Right atrium auricular region (tissue), 2 donors: ENCODE data around the gene MAN1C1. TPM values are rescaled to one million over a fixed set of nuclear protein-coding genes. Genes with fewer than 3 reads are reported as not detected.

Experiments used
- DNase-seq: peaks from one replicate; pipeline ENCODE4 v3.0.0-alpha.2; 2019; ENCODE audit warnings: low spot score
- H3K27ac ChIP-seq, 2 donors: fragments of 200-600 bp; sonication (generic); 1 replicate in 1 of 2; 2 replicates in 1 of 2; pipeline ENCODE4 v1.5.1; 2016 to 2019
- H3K27me3 ChIP-seq, 2 donors: fragments of 200-600 bp; sonication (generic); one replicate each; pipeline versions ENCODE4 v1.5.1 to v1.6.0; 2017 to 2019
- H3K36me3 ChIP-seq: fragments of 200-600 bp; sonication (generic); one replicate; pipeline ENCODE4 v1.5.1; 2016
- H3K4me1 ChIP-seq, 2 donors: fragments of 200-600 bp; sonication (generic); one replicate each; pipeline versions ENCODE4 v1.5.1 to v1.6.0; 2017 to 2019
- H3K4me3 ChIP-seq, 2 donors: fragments of 200-600 bp; sonication (generic); 1 replicate in 1 of 2; 2 replicates in 1 of 2; pipeline ENCODE4 v1.5.1; 2017 to 2019; ENCODE audit warnings: mild to moderate bottlenecking in 1 of 2, moderate library complexity in 1 of 2
- H3K9me3 ChIP-seq, 2 donors: fragments of 200-600 bp; sonication (generic); one replicate each; pipeline ENCODE4 v1.5.1; 2019
- total RNA-seq, 2 donors: library from RNA; depleted of rRNA; stranded (reverse); fragments of >200 nt; gene quantifications; one replicate each; pipeline ENCODE4 v1.1.0, GENCODE V29; 2016
- TF ChIP-seq, protein P1 (sequence below), 2 donors: fragments of 200-600 bp; sonication (generic); IDR thresholded peaks; one replicate each; pipeline ENCODE4 v1.5.1; 2019; ENCODE audit warnings: antibody characterized with exemption in 2 of 2

The MAN1C1 gene
- total RNA-seq, 2 donors from 2014 or later = 9.4 to 13.6 TPM

DNA sequence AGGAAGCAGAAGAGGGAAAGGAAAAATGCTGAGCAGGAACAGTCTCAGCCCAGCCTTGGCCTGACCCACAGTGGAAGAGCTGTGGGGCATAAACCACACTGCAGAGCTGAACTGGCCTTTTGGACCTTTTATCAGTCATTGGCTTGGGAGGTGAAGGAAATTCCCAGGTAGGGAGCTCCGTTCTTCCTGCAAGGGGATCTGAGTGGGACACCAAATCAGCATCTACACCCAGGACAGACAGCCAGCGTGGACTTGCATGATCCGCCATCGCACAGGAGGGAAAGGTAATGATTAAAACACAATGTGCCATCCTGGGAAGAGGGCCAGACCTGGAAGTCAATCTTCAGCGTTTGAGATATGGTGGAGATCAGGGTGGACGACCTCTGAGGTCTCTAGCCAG lies 202.0 kb downstream of the MAN1C1 start:
- TF ChIP-seq, protein P1, sequence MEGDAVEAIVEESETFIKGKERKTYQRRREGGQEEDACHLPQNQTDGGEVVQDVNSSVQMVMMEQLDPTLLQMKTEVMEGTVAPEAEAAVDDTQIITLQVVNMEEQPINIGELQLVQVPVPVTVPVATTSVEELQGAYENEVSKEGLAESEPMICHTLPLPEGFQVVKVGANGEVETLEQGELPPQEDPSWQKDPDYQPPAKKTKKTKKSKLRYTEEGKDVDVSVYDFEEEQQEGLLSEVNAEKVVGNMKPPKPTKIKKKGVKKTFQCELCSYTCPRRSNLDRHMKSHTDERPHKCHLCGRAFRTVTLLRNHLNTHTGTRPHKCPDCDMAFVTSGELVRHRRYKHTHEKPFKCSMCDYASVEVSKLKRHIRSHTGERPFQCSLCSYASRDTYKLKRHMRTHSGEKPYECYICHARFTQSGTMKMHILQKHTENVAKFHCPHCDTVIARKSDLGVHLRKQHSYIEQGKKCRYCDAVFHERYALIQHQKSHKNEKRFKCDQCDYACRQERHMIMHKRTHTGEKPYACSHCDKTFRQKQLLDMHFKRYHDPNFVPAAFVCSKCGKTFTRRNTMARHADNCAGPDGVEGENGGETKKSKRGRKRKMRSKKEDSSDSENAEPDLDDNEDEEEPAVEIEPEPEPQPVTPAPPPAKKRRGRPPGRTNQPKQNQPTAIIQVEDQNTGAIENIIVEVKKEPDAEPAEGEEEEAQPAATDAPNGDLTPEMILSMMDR (IDR thresholded peaks at IDR 0.05) = no peak
- Histone ChIP-seq H3K27ac (no peak overlapping the region), H3K9me3 (no peaks in the 10 kb centered on the region), H3K36me3 (peaks cover 20% of the 10 kb centered on the region), H3K27me3 (no peaks in the 10 kb centered on the region), H3K4me1 (peaks cover 0 to 40% of the 10 kb centered on the region in 2 donors), H3K4me3 (no peak overlapping the region)
- DNase-seq = no peak

DNA sequence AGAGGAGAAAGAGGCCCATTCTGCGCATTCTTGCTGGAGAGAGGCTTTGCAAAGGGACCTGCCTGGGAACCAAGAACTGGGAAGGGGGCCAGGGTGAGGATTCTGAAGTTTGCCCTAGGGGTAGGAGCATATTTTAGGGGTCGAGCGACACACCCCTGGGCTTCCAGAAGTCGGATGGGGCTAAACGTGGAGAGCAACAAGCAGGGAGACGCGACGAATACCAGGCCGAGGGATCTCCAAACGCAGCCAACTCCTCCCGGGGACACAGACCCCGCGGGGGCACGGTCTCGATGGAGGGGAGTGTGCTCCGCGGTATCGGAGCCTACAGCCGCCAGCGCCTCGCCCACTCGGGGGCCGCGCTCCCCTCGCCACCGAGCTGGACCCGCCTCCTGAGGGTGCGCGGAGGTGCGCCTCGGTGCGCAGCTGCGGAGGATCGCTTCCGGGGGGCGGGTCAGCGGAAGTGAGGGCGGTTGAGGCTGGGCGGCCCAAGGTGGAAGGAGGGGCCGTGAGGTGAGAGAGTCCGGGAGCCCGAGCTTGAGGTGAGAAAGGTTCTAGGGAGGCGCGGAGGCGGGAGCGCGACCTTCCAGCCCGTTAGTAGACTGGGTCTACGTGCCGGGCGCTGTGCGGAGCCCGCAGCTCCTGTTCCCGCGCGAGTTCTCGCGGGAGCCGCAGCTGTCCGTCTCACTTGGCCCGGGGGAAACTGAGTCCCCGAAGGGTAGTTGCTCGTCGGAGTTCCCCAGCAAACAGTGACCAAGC lies 203.1 kb downstream of the MAN1C1 start, which contains the start of gene MTFR1L:
MTFR1L (plus strand) TSS at position 464 of the 756 bp plus-strand sequence. CDS start 3,151 bp downstream, outside the sequence.
- TF ChIP-seq, protein P1 (IDR thresholded peaks at IDR 0.05) = no peak
- H3K4me1 ChIP-seq = peaks cover 0 to 43% of the 10 kb centered on the region in 2 donors
- H3K36me3 ChIP-seq = peaks cover 17% of the 10 kb centered on the region
- peak; percentile 79 for DNase-seq
- peak within 1 kb of the TSS; percentile 91 to 92 for H3K27ac ChIP-seq
- no peaks in the 10 kb centered on the region for H3K27me3 ChIP-seq
- no peaks in the 10 kb centered on the region for H3K9me3 ChIP-seq
- peak within 1 kb of the TSS; percentile 86 to 98 for H3K4me3 ChIP-seq

DNA sequence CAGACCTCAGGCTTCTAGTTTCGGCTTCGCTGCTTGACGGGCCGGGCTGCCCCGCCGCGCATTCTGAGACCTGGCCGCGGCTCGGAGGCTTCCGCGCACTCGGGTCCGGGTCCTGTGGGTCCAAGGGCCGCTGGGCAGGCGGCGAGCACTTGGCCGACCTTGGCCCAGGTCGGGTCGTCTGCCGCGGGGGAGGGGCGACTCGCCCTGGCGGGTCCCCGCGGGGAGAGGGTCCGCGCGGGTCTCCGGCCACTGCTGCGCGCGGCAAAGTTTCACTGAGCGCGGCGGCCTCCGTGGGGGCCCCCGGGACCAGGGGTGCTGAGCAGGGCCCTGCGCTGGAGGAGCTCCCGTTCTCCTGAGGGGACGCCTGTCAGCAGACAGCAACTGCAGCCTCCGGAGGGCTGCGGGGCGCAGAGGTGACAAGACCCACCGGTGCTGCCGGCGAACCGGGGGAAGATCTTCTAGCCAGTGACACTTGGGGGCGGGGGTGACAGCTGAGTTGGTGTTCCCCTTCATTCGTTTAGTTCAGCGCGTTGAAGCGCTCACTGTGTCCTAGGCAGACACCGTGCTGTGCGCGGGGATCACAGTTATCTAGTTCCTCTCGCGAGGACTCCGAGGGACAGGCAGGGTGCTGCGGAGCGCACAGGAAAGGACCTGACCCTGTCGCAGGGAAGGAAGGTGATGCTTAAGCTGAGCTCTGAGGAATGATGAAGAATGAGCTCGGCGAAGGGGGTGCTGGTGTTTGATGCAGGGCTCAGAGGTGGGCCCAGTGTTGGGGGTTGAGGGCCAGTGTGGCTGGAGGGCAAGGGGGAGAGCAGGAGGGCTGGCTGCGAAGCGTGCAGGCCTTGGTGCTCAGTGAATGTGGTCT lies 203.9 kb downstream of the MAN1C1 start:
- H3K27me3 ChIP-seq = no peaks in the 10 kb centered on the region
- H3K27ac ChIP-seq = peak overlapping the region; percentile 91 to 92
- peak overlapping the region; percentile 86 to 98 for H3K4me3 ChIP-seq
- TF ChIP-seq, protein P1 (IDR thresholded peaks at IDR 0.05) = no peak
- no peaks in the 10 kb centered on the region for H3K9me3 ChIP-seq
- peaks cover 14% of the 10 kb centered on the region for H3K36me3 ChIP-seq
- no peak for DNase-seq
- peaks cover 0 to 44% of the 10 kb centered on the region in 2 donors for H3K4me1 ChIP-seq

DNA sequence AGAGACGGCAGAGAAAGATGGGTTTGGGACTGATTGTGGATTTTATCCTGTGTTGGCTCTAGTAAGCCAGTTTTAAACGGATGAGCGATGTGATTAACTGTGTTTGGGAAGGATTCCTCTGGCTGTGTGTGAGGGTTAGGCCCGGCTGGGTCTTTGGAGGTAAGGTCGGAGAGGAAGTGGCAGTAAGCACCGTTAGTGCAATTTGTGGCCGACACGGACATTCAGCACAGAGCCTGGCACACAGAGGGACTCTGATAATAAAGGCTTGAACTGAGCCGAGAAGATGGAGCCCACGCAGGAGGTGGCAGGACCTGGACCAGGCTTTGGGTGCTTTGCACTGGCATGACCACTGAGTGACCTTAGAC lies 204.5 kb downstream of the MAN1C1 start:
- Histone ChIP-seq H3K27ac (peak overlapping the region; percentile 91 to 92), H3K9me3 (no peaks in the 10 kb centered on the region), H3K4me1 (peaks cover 0 to 44% of the 10 kb centered on the region in 2 donors), H3K27me3 (no peaks in the 10 kb centered on the region), H3K4me3 (peak overlapping the region; percentile 86 to 98), H3K36me3 (peaks cover 14% of the 10 kb centered on the region)
- TF ChIP-seq, protein P1 (IDR thresholded peaks at IDR 0.05) = no peak
- DNase-seq = no peak

DNA sequence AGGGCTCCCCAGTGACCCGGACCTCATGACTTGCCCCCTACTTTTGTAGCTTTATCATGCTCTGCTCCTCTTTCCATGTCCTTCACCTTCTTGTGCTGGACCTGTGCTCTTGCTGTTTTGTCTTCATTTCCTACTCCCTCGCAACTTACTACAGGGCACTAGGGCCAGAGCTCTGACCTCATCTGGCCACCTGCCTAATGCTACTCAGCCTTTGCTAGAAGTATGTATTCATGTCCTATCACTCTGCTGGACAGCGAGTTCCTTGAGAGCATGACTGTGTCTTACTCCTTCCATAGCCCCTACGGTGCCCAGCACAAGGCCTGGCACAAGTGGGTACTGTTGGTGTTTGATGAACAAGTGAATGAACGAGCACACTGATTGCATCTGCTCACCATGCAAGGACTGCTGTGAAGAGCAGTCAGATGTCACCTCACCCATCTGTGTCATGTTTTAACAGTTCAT lies 205.1 kb downstream of the MAN1C1 start:
- Histone ChIP-seq H3K4me3 (peak overlapping the region; percentile 86 to 98), H3K27ac (peak overlapping the region; percentile 91 to 92), H3K4me1 (peaks cover 0 to 44% of the 10 kb centered on the region in 2 donors), H3K36me3 (peaks cover 16% of the 10 kb centered on the region), H3K9me3 (no peaks in the 10 kb centered on the region), H3K27me3 (no peaks in the 10 kb centered on the region)
- no peak for DNase-seq
- TF ChIP-seq, protein P1 (IDR thresholded peaks at IDR 0.05) = no peak
